Nephron (organoid): ENCODE measurements around the gene CTNNBIP1.
"Not testable (repeated sequence)": the region's sequence is repeated elsewhere in the genome, so short reads cannot be mapped to it uniquely, and the experiment has no call there.

Source experiments
- H3K27ac Mint-ChIP-seq, 3 experiments: 2 replicates each; pipeline ENCODE4 v1.8.0; 2020; ENCODE audit warnings: mixed read lengths in 3 of 3, mild to moderate bottlenecking in 2 of 3, moderate library complexity in 1 of 3
- H3K27me3 Mint-ChIP-seq: 2 replicates; pipeline ENCODE4 v1.8.0; 2021; ENCODE audit warnings: low read depth, mild to moderate bottlenecking, moderate library complexity, mixed read lengths
- H3K36me3 Mint-ChIP-seq: 2 replicates; pipeline ENCODE4 v1.8.0; 2020; ENCODE audit warnings: low read depth, mixed read lengths
- H3K4me1 Mint-ChIP-seq: 2 replicates; pipeline ENCODE4 v1.8.0; 2020; ENCODE audit warnings: mixed read lengths
- H3K4me3 Mint-ChIP-seq, 3 experiments: 2 replicates each; pipeline ENCODE4 v1.8.0; 2020; ENCODE audit warnings: mild to moderate bottlenecking in 3 of 3, mixed read lengths in 3 of 3, moderate library complexity in 2 of 3
- H3K9me3 Mint-ChIP-seq: 2 replicates; pipeline ENCODE4 v1.8.0; 2020; ENCODE audit warnings: mixed read lengths
- CTCF ChIP-seq, 3 experiments: fragments of 200-600 bp; sonication (generic); IDR thresholded peaks; one replicate each; pipeline ENCODE4 v1.5.0; 2021; ENCODE audit warnings: antibody characterized with exemption in 3 of 3; ENCODE audit not compliant: unreplicated experiment in 3 of 3

Gene CTNNBIP1

GRCh38 chr1:9809100-9809510 is 101.0 kb downstream of the CTNNBIP1 start:
- Mint-ChIP-seq H3K27ac (peak overlapping the region; percentile 30 to 84 (median 75)), H3K36me3 (no peaks in the 10 kb centered on the region), H3K9me3 (no peaks in the 10 kb centered on the region), H3K4me1 (peaks cover 35% of the 10 kb centered on the region), H3K27me3 (no peaks in the 10 kb centered on the region), H3K4me3 (peak overlapping the region in 1 of 3 experiments; percentile 25)
- no peak for TF ChIP-seq CTCF (IDR thresholded peaks at IDR 0.05; ENCODE audit: unreplicated experiment in 3 of 3)

- H3K27me3 Mint-ChIP-seq = no peaks in the 10 kb centered on the region
- H3K9me3 Mint-ChIP-seq = no peaks in the 10 kb centered on the region
- H3K27ac Mint-ChIP-seq = peak overlapping the region in 2 of 3 experiments; percentile 30 to 84
- H3K4me1 Mint-ChIP-seq = peaks cover 35% of the 10 kb centered on the region
- no peak overlapping the region for H3K4me3 Mint-ChIP-seq
- no peak for TF ChIP-seq CTCF (IDR thresholded peaks at IDR 0.05; ENCODE audit: unreplicated experiment in 3 of 3)
- H3K36me3 Mint-ChIP-seq = no peaks in the 10 kb centered on the region
Observed at GRCh38 chr1:9808459-9808858, 101.6 kb downstream of the CTNNBIP1 start.

- Mint-ChIP-seq H3K4me1 (peaks cover 35% of the 10 kb centered on the region), H3K4me3 (no peak overlapping the region)
- no peak for TF ChIP-seq CTCF (IDR thresholded peaks at IDR 0.05; ENCODE audit: unreplicated experiment in 3 of 3)
Observed at GRCh38 chr1:9807541-9807940, 102.5 kb downstream of the CTNNBIP1 start.

GRCh38 chr1:9805972-9806371 is 104.1 kb downstream of the CTNNBIP1 start:
- H3K27ac Mint-ChIP-seq, H3K9me3 Mint-ChIP-seq, H3K36me3 Mint-ChIP-seq, H3K27me3 Mint-ChIP-seq, H3K4me3 Mint-ChIP-seq: not testable (repeated sequence)
- peaks cover 34% of the 10 kb centered on the region for H3K4me1 Mint-ChIP-seq

More at GRCh38 chr1:9807541-9807940, 102.5 kb downstream of the CTNNBIP1 start:
- Mint-ChIP-seq H3K9me3 (no peaks in the 10 kb centered on the region), H3K27ac (peak overlapping the region in 1 of 3 experiments; percentile 84), H3K27me3 (no peaks in the 10 kb centered on the region), H3K36me3 (no peaks in the 10 kb centered on the region)

- Mint-ChIP-seq H3K9me3 (no peaks in the 10 kb centered on the region), H3K4me1 (peaks cover 30% of the 10 kb centered on the region), H3K27me3 (no peaks in the 10 kb centered on the region), H3K36me3 (no peaks in the 10 kb centered on the region), H3K27ac (peak overlapping the region; percentile 35 to 94 (median 37)), H3K4me3 (no peak overlapping the region)
- TF ChIP-seq CTCF (IDR thresholded peaks at IDR 0.05; ENCODE audit: unreplicated experiment in 3 of 3) = no peak
Observed at GRCh38 chr1:9805006-9805508, 105.0 kb downstream of the CTNNBIP1 start.

GRCh38 chr1:9803003-9803918 is 106.8 kb downstream of the CTNNBIP1 start:
- H3K36me3 Mint-ChIP-seq, H3K27me3 Mint-ChIP-seq, H3K4me3 Mint-ChIP-seq, H3K9me3 Mint-ChIP-seq: not testable (repeated sequence)
- H3K4me1 Mint-ChIP-seq = peaks cover 23% of the 10 kb centered on the region
- peak overlapping the region in 2 of 3 experiments; percentile 47 to 82 for H3K27ac Mint-ChIP-seq
